ENCODE data around the gene PARL.

PARL gene

DNA sequence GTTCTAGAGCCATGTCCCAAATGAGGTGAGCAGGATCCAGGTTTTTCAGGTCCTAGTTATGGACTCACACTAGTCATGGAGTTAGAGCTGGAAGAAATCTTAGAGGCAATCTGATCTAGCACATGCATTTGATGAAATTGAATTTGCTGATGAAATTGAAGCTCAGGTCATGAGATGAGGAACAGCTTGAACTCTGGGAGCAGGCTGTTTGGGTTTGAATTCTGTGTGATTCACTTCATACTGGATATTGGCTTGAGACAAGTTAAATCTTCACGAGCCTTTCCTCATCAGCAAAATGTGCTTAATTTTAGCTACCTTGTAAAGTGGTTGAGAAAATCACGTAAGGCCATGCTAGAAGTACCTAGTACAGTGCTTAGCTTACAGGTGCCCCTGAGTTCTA, 33.5 kb upstream of the PARL start:
- H3K4me1 ChIP-seq (ENCODE audit: control insufficient read depth in 2 of 2, insufficient read depth in 2 of 2, low read length in 2 of 2) = no peaks in the 10 kb centered on the region

DNA sequence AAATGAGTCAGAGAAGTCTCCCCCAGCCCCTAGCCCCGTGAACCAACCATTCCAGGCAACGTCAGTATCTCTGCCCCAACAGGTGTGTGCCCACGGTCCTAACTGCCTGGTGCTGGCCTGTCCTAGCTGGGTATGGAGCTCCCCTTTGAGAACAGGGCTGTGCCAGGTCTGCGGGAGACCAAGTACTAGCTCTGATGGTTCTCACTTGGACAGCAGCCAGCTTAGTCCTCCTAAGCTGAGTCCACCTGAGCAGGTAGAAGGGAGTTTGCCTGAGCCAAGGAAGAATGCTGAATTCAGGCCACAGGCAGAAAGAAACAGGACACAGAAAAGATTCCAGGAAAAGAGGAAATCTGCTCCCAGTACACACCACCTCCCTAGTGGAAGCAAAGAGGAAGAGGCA, 33.1 kb upstream of the PARL start:
- Histone ChIP-seq H3K9me3 (ENCODE audit: control insufficient read depth in 2 of 2, low read length in 2 of 2) (no peaks in the 10 kb centered on the region), H3K4me1 (ENCODE audit: control insufficient read depth in 2 of 2, insufficient read depth in 2 of 2, low read length in 2 of 2) (peaks cover 0 to 3% of the 10 kb centered on the region in 2 donors), H3K4me3 (ENCODE audit: low read length in 2 of 2) (no peak overlapping the region), H3K27me3 (ENCODE audit: control insufficient read depth in 2 of 2, insufficient read depth in 2 of 2, low read length in 2 of 2) (no peaks in the 10 kb centered on the region), H3K9ac (ENCODE audit: low read depth in 1 of 2, low read length in 2 of 2) (no peak overlapping the region), H3K36me3 (ENCODE audit: control insufficient read depth in 2 of 2, insufficient read depth in 2 of 2, low read length in 2 of 2) (peaks cover 6 to 15% of the 10 kb centered on the region in 2 donors), H3K27ac (ENCODE audit: low read depth in 2 of 2, low read length in 2 of 2) (no peak overlapping the region)

More for the DNA sequence above, 33.5 kb upstream of the PARL start:
- no peak overlapping the region for H3K27ac ChIP-seq (ENCODE audit: low read depth in 2 of 2, low read length in 2 of 2)
- H3K4me3 ChIP-seq (ENCODE audit: low read length in 2 of 2) = no peak overlapping the region
- H3K36me3 ChIP-seq (ENCODE audit: control insufficient read depth in 2 of 2, insufficient read depth in 2 of 2, low read length in 2 of 2) = peaks cover 8 to 17% of the 10 kb centered on the region in 2 donors
- no peaks in the 10 kb centered on the region for H3K27me3 ChIP-seq (ENCODE audit: control insufficient read depth in 2 of 2, insufficient read depth in 2 of 2, low read length in 2 of 2)
- no peak overlapping the region for H3K9ac ChIP-seq (ENCODE audit: low read depth in 1 of 2, low read length in 2 of 2)
- H3K9me3 ChIP-seq (ENCODE audit: control insufficient read depth in 2 of 2, low read length in 2 of 2) = no peaks in the 10 kb centered on the region

DNA sequence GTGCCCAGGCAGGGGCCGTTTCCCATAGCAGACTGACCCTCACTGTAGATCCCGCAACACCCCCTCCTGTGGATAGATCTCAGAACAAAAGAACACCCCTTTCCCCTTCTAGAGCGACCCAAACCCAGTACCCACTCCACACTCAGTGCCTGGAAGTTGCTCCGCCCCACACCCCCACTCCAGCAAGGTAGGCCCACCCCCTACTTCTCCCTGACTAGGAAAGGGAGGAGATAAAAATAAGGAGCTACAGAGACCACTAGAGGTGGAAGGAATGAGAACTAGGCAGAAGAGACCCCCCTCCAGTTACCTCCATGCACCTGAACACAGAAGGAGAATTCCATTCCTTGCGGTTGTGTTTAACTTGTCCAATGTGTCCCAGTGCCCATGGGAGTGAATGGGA, 30.2 kb upstream of the PARL start:
- Histone ChIP-seq H3K27me3 (ENCODE audit: control insufficient read depth in 2 of 2, insufficient read depth in 2 of 2, low read length in 2 of 2) (no peaks in the 10 kb centered on the region), H3K4me3 (ENCODE audit: low read length in 2 of 2) (no peak overlapping the region), H3K27ac (ENCODE audit: low read depth in 2 of 2, low read length in 2 of 2) (no peak overlapping the region), H3K4me1 (ENCODE audit: control insufficient read depth in 2 of 2, insufficient read depth in 2 of 2, low read length in 2 of 2) (peaks cover 0 to 3% of the 10 kb centered on the region in 2 donors), H3K9me3 (ENCODE audit: control insufficient read depth in 2 of 2, low read length in 2 of 2) (no peaks in the 10 kb centered on the region), H3K36me3 (ENCODE audit: control insufficient read depth in 2 of 2, insufficient read depth in 2 of 2, low read length in 2 of 2) (peaks cover 0 to under 1% of the 10 kb centered on the region in 2 donors), H3K9ac (ENCODE audit: low read depth in 1 of 2, low read length in 2 of 2) (no peak overlapping the region)

DNA sequence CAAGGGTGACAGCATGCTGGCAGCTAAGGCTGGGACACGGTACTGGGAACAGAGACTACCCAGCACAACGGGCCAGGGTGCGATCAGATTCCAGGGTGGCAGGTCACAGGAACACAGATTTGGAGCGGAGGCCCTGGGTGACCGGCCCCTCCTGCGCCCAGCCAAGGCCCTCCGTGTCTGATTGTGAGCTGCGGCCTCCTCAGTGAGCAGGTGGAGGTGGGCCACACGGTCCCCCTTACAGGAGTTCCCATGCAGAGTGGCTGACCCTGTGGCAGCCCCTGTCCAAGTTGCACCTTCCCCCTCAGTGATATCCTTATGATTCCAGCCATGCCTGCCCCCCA, 28.9 kb upstream of the PARL start:
- Histone ChIP-seq H3K27me3 (ENCODE audit: control insufficient read depth in 2 of 2, insufficient read depth in 2 of 2, low read length in 2 of 2) (no peaks in the 10 kb centered on the region), H3K36me3 (ENCODE audit: control insufficient read depth in 2 of 2, insufficient read depth in 2 of 2, low read length in 2 of 2) (no peaks in the 10 kb centered on the region), H3K9ac (ENCODE audit: low read depth in 1 of 2, low read length in 2 of 2) (no peak overlapping the region), H3K4me1 (ENCODE audit: control insufficient read depth in 2 of 2, insufficient read depth in 2 of 2, low read length in 2 of 2) (peaks cover 0 to 3% of the 10 kb centered on the region in 2 donors), H3K4me3 (ENCODE audit: low read length in 2 of 2) (no peak overlapping the region), H3K27ac (ENCODE audit: low read depth in 2 of 2, low read length in 2 of 2) (no peak overlapping the region), H3K9me3 (ENCODE audit: control insufficient read depth in 2 of 2, low read length in 2 of 2) (no peaks in the 10 kb centered on the region)

DNA sequence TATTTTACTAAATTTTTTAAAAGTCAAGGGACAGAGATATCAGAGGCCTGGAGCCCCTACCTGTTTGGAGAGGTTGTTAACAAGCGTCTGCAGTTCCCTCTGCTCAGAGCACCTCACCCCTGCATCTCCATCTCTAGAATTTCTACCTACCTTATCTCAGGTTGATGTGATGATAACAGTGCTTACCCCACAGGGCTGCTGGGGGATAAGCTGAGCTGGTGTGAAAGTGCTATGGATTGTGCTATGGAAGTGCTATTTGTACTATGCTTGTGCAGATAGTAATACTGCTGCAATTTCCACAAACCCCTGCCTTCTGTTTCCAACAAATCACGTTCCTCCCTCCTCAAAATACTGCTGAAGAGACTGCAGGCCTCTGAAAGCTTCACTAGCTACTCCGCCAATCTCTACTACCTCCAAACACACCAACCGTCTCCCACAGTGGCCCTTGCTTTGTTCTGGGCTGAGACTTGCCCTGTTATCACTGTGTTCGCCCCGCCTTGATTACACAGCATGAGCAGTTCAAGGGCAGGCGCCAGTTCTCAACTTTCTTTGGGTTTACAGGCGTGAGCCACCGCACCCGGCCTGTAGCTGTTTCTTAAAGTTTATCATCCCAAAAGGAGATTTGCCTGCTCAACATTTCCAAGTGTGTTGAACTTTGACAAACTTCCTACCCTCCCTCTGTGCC, 28.4 kb upstream of the PARL start:
- H3K9ac ChIP-seq (ENCODE audit: low read depth in 1 of 2, low read length in 2 of 2) = no peak overlapping the region

DNA sequence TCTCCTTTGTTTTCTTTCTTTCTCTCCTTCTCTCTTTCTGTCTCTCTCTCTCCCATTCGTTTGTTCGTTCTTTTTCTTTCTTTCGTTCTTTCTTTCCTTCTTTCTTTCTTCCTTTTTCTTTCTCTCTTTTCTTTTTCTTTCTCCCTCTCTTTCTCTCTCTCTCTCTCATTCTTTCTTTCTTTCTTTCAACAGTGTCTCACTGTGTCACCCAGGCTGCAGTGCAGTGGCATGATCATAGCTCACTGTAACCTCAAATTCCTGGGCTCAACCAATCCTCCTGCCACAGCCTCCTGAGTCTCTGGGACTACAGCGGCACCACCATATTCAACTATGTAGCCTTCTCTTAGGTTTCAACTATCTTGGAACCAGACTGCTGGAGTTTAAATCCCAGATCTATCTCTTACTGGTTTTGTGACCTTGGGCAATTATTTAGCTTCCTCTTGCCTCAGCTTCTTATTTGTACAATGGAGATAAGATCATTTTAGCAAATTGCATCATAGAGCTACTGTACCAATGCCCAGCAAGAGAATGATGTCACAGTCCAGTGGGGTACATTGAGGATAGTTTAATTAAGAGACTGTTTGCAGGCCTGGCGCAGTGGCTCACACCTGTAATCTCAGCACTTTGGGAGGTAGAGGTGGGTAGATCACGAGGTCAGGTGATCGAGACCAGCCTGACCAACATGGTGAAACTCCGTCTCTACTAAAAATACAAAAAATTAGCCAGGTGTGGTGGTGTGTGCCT, 27.3 kb upstream of the PARL start:
- Histone ChIP-seq H3K27ac (ENCODE audit: low read depth in 2 of 2, low read length in 2 of 2) (no peak overlapping the region), H3K4me3 (ENCODE audit: low read length in 2 of 2) (no peak overlapping the region), H3K36me3 (ENCODE audit: control insufficient read depth in 2 of 2, insufficient read depth in 2 of 2, low read length in 2 of 2) (no peaks in the 10 kb centered on the region), H3K9me3 (ENCODE audit: control insufficient read depth in 2 of 2, low read length in 2 of 2) (no peaks in the 10 kb centered on the region), H3K9ac (ENCODE audit: low read depth in 1 of 2, low read length in 2 of 2) (no peak overlapping the region), H3K27me3 (ENCODE audit: control insufficient read depth in 2 of 2, insufficient read depth in 2 of 2, low read length in 2 of 2) (no peaks in the 10 kb centered on the region), H3K4me1 (ENCODE audit: control insufficient read depth in 2 of 2, insufficient read depth in 2 of 2, low read length in 2 of 2) (peaks cover 0 to 3% of the 10 kb centered on the region in 2 donors)

More for the DNA sequence above, 28.4 kb upstream of the PARL start:
- peaks cover 0 to 3% of the 10 kb centered on the region in 2 donors for H3K4me1 ChIP-seq (ENCODE audit: control insufficient read depth in 2 of 2, insufficient read depth in 2 of 2, low read length in 2 of 2)
- no peaks in the 10 kb centered on the region for H3K36me3 ChIP-seq (ENCODE audit: control insufficient read depth in 2 of 2, insufficient read depth in 2 of 2, low read length in 2 of 2)
- H3K4me3 ChIP-seq (ENCODE audit: low read length in 2 of 2) = no peak overlapping the region
- H3K27me3 ChIP-seq (ENCODE audit: control insufficient read depth in 2 of 2, insufficient read depth in 2 of 2, low read length in 2 of 2) = no peaks in the 10 kb centered on the region
- no peaks in the 10 kb centered on the region for H3K9me3 ChIP-seq (ENCODE audit: control insufficient read depth in 2 of 2, low read length in 2 of 2)
- H3K27ac ChIP-seq (ENCODE audit: low read depth in 2 of 2, low read length in 2 of 2) = no peak overlapping the region

DNA sequence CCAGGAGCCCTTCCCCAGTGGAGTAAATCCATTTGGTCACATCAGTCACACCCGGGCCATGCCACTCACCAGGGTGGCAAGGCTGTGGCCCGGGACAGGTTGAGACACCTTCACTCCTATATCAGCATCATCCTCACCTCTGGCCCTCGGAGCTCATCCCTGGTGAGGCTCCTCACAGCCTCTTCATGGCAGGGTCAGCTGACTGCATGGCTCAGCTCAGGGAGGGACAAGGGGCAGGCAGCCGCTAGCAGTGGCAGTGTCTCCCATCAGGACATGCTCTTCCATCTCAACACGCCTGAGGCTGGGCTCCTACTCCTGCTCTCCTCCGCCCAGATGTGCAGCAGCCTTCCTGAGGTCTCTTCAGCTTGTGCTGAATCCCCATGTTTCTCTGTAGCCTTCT, 26.4 kb upstream of the PARL start:
- no peaks in the 10 kb centered on the region for H3K36me3 ChIP-seq (ENCODE audit: control insufficient read depth in 2 of 2, insufficient read depth in 2 of 2, low read length in 2 of 2)
- no peaks in the 10 kb centered on the region for H3K27me3 ChIP-seq (ENCODE audit: control insufficient read depth in 2 of 2, insufficient read depth in 2 of 2, low read length in 2 of 2)
- no peaks in the 10 kb centered on the region for H3K9me3 ChIP-seq (ENCODE audit: control insufficient read depth in 2 of 2, low read length in 2 of 2)
- H3K4me1 ChIP-seq (ENCODE audit: control insufficient read depth in 2 of 2, insufficient read depth in 2 of 2, low read length in 2 of 2) = peaks cover 0 to 3% of the 10 kb centered on the region in 2 donors
- no peak overlapping the region for H3K27ac ChIP-seq (ENCODE audit: low read depth in 2 of 2, low read length in 2 of 2)
- no peak overlapping the region for H3K9ac ChIP-seq (ENCODE audit: low read depth in 1 of 2, low read length in 2 of 2)
- H3K4me3 ChIP-seq (ENCODE audit: low read length in 2 of 2) = no peak overlapping the region

DNA sequence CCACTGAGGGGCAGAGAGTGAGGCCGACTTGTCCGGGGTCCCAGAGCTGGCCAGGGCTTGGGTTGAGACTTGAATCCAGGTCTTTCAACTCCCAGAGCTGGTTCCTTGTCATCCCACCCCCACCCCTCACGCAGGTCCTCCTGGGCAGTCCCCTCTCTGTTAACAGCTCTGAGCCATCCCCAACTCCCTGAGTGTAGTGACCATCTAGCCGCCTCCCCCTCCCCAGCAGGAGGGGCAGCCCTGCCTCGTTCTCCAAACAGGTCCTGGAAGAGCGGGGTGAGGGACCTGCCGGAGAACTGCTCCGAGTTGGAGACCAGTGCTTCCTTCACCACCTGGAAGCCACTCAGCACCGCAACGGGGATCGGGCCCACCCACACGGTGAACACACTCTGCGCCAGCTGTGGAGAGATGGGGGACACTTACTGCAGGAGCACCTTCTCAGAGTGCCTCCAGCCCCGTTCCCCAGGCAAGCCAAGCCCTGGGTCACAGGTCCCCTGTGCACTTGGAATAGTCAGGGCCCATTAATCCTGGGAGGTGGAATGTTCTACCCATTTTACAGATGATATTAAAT, 24.4 kb upstream of the PARL start:
- no peak overlapping the region for H3K27ac ChIP-seq (ENCODE audit: low read depth in 2 of 2, low read length in 2 of 2)
- peaks cover 0 to 3% of the 10 kb centered on the region in 2 donors for H3K4me1 ChIP-seq (ENCODE audit: control insufficient read depth in 2 of 2, insufficient read depth in 2 of 2, low read length in 2 of 2)
- H3K4me3 ChIP-seq (ENCODE audit: low read length in 2 of 2) = no peak overlapping the region
- no peaks in the 10 kb centered on the region for H3K36me3 ChIP-seq (ENCODE audit: control insufficient read depth in 2 of 2, insufficient read depth in 2 of 2, low read length in 2 of 2)
- no peak overlapping the region for H3K9ac ChIP-seq (ENCODE audit: low read depth in 1 of 2, low read length in 2 of 2)
- H3K27me3 ChIP-seq (ENCODE audit: control insufficient read depth in 2 of 2, insufficient read depth in 2 of 2, low read length in 2 of 2) = no peaks in the 10 kb centered on the region
- H3K9me3 ChIP-seq (ENCODE audit: control insufficient read depth in 2 of 2, low read length in 2 of 2) = no peaks in the 10 kb centered on the region

DNA sequence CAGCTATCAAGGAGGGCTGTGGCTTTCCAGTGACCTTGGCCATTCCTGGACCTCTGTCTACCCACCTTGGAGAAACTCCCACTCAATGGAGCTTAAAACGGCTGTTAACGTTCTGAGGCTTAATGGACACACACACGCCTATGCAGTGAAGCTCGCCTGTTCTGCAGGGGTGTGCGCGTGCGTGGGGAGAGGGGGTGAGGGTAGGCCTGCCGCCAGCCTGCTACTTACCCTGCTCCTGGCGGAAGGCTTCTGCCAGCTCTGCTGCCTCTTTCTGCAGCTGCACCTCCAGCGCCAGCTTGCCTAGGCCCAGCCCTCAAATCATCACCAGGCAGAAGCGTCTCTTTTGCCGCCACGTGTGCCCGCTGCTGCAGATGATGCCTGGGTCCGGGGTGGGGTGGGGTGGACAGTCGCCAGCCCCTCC, 23.2 kb upstream of the PARL start:
- H3K4me1 ChIP-seq (ENCODE audit: control insufficient read depth in 2 of 2, insufficient read depth in 2 of 2, low read length in 2 of 2) = peaks cover 0 to under 1% of the 10 kb centered on the region in 2 donors
- no peak overlapping the region for H3K27ac ChIP-seq (ENCODE audit: low read depth in 2 of 2, low read length in 2 of 2)
- no peaks in the 10 kb centered on the region for H3K27me3 ChIP-seq (ENCODE audit: control insufficient read depth in 2 of 2, insufficient read depth in 2 of 2, low read length in 2 of 2)
- H3K4me3 ChIP-seq (ENCODE audit: low read length in 2 of 2) = no peak overlapping the region
- H3K9me3 ChIP-seq (ENCODE audit: control insufficient read depth in 2 of 2, low read length in 2 of 2) = no peaks in the 10 kb centered on the region
- no peaks in the 10 kb centered on the region for H3K36me3 ChIP-seq (ENCODE audit: control insufficient read depth in 2 of 2, insufficient read depth in 2 of 2, low read length in 2 of 2)
- no peak overlapping the region for H3K9ac ChIP-seq (ENCODE audit: low read depth in 1 of 2, low read length in 2 of 2)

DNA sequence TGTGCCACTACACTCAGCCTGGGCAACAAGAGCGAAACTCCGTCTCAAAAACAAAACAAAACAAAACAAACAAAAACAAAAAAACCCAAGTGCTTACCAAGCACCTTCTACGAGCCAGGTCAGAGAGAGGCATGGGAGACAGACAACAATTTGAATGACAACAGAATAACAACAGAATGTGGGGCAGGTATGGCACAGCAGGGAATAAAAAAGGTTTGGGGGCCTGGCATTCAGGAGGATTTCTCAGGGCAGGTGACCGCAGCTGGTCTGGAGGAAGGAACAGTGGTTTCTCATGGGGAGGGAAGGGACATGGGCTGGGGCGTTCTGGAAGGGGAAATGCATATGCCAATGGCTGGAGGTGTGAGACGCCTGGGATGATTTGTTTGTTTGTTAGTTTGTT, 22.5 kb upstream of the PARL start:
- H3K27ac ChIP-seq (ENCODE audit: low read depth in 2 of 2, low read length in 2 of 2) = no peak overlapping the region
- no peak overlapping the region for H3K9ac ChIP-seq (ENCODE audit: low read depth in 1 of 2, low read length in 2 of 2)
- H3K4me3 ChIP-seq (ENCODE audit: low read length in 2 of 2) = no peak overlapping the region
- H3K27me3 ChIP-seq (ENCODE audit: control insufficient read depth in 2 of 2, insufficient read depth in 2 of 2, low read length in 2 of 2) = no peaks in the 10 kb centered on the region
- no peaks in the 10 kb centered on the region for H3K4me1 ChIP-seq (ENCODE audit: control insufficient read depth in 2 of 2, insufficient read depth in 2 of 2, low read length in 2 of 2)
- no peaks in the 10 kb centered on the region for H3K36me3 ChIP-seq (ENCODE audit: control insufficient read depth in 2 of 2, insufficient read depth in 2 of 2, low read length in 2 of 2)
- no peaks in the 10 kb centered on the region for H3K9me3 ChIP-seq (ENCODE audit: control insufficient read depth in 2 of 2, low read length in 2 of 2)
